Forelimb muscle (tissue), 1 donor: Measurements from ENCODE around the gene SLC2A9. TPM values are rescaled to one million over a fixed set of nuclear protein-coding genes. Genes with fewer than 3 reads are reported as not detected.

ENCODE experiments used
- DNase-seq: peaks from one replicate; pipeline ENCODE4 v3.0.0-alpha.2; 2013; ENCODE audit warnings: low read depth
- polyA plus RNA-seq: library from polyadenylated mRNA; unstranded; fragments of 120-200 nt; gene quantifications from one replicate; pipeline ENCODE4 v1.2.1, GENCODE V29; 2013; ENCODE audit not compliant: insufficient read length

SLC2A9 gene
- polyA plus RNA-seq, 1 donor, result 3.4 TPM

DNA sequence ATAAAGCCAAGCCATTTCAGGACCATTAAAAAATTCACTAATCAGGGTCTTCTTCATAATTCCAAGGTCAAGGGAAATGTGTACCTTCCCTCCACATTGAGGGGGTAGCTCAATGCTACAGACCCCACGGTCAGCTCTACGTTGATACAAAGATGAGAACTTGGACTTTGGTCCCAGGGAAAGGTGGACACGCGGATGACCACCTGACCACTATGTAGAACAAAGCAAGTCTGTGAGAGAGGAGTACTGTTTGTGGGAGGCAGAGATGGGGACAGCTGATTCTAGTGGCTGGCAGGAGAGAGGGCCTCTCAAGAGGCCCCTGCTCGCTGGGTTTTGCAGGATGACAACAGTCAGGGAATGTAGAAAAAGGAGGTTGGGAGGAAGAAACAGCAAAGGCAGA lies 58.0 kb downstream of the SLC2A9 start:
- no peak for DNase-seq

DNA sequence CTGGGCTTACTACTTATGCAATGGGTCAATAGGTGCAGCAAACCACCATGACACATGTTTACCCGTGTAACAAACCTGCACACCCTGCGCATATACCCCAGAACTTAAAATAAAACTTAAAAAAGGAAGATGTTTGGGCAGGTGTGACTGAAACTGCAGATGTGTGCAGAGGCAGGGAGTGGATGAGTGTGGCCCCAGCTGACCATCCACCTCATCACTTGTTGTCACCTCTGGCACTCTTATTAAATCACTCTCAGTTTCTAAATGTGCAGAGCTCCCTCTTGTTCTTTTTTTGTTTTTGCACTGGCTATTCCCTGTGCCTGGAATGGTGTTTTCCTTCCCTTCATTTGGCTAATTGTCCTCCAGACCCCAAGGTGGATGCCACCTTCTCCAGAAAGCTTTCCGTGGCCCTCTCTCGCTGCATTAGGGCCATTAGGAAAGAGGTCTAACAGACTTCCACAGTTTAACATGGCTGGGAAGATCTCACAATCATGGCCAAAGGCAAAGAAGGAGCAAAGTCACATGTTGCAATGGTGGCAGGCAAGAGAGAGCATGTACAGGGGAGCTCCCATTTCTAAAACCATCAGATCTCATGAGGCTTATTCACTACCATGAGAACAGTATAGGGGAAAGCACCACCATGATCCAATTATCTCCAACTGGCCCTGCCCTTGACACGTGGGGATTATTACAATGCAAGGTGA lies 58.5 kb downstream of the SLC2A9 start:
- no peak for DNase-seq

- no peak for DNase-seq
Observed at GRCh38 chr4:9954468-9954867, 66.8 kb downstream of the SLC2A9 start.

DNA sequence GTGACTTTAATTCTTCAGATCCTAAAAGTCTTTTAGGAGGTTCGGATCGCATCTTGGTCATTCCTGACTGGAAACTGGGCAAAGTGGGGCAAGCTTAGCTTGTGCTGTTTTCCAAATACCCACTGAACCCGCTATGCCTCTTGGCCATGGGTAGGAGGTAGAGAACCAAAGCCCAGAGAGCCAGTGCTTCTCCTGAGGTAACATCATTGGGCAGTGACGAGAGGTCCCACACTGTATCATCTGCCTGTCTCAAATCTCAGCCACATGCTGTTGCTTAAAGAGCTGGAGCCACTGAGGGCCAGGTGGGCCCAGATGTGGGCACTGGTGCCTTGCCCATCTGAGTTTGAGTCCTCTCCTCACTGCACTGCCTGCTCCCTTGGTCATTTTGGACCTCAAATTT lies 68.2 kb downstream of the SLC2A9 start:
- DNase-seq, result no peak

DNA sequence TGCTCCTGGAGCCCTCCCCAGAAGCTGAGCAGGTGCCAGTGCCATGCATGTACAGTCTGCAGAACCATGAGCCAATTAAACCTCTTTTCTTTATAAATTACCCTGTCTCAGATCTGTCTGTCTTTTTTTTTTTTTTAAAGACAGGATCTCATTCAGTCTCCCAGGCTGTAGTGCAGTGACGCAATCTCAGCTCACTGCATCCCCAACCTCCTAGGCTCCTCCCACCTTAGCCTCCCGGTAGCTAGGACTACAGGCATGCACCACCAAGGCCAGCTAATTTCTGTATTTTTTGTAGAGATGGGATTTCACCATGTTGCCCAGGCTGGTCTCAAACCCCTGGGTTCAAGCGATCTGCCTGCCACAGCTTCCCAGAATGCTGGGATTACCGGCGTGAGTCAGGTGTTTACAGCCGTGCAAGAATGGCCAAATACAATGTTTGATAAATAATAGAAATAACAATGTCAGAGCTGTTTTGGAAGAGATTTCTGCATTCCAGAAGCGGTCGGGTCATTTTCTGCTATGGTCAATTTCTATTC lies 68.8 kb downstream of the SLC2A9 start:
- no peak for DNase-seq

DNA sequence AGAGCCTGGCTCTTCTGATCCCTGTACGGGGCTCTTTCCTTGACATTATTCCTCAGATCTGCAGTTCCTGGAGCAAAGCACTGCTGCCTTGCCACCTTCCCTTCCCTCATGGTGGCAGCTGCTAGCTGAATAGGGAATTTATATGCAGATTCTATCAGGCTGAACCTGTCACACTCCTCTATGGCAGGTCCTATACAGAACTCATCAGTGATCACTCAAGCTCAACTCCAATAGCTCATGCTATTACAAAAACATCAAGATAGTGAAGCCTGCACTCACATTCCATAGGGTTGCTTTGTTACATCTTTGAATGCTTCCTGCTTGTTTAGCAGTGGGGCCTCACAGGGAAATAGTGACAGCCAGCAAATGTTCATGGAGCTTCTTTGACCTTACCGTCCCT lies 71.7 kb downstream of the SLC2A9 start:
- DNase-seq, result no peak

- no peak for DNase-seq
Observed at GRCh38 chr4:9947168-9948062, 73.9 kb downstream of the SLC2A9 start.

- DNase-seq, result no peak
Observed at GRCh38 chr4:9946170-9946569, 75.1 kb downstream of the SLC2A9 start.

DNA sequence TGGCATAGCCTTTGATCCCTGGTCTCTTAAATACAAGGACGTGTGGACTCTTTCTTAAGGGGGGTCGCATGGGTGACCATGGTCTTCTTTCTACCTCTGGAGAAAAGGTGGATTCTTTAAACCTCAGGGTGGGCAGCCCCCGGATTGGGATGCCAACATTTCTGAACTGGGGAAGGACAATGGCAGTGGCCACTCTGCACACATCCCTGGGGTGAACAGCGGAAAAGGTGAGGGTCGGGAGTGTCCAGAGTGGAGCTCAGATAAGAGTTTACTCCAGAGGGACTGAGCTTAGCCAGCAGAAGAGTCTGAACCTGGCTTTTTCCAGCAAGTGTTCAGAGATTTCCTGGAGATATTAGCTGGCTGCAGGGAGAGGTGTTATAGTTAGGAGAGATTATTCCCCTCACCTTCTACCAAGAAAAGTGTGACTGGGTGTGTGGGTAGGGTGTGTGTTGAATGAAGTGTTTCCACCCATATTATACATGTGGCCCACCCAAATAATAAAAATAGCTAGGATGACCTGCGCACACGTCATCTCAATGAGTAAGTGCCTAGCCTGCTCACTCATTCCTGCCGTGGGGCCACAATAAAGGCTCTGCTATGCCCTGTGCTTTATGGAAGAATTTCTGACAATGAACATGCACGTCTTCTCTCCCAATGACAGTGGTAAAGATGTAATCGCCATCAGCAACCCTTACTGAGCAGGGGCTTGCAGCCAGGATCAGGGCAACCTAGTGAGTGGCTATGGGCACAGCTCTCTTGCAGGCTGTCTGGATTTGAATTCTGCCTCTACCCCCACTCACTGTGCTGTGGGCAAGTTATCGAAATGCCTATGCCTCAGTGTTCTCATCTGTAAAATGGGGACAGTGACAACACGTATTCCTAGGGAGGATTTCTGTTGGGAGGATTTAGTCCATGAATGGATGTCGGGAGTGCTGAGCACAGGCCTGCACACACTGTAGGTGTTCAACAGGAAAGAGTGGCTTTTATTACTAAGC lies 76.6 kb downstream of the SLC2A9 start:
- DNase-seq, result no peak

DNA sequence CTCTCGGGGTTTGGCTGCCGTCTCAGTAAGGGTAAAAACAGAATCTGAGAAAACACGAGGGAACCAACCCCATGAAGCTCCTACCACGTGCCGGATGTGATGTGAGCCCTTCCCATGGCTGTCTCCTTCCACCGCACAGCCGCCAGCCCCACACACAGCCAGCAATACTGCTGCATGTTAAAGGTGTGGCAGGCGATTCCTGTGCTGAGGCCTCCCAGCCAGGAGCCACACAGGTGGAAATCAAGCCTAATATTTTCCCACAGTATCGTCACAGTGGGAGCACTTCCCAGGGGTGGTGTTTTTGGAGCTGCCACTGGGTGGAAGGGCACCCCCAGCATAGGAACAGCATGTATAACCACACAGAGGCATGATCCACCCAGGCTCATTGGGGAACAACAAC lies 77.5 kb downstream of the SLC2A9 start:
- no peak for DNase-seq

DNA sequence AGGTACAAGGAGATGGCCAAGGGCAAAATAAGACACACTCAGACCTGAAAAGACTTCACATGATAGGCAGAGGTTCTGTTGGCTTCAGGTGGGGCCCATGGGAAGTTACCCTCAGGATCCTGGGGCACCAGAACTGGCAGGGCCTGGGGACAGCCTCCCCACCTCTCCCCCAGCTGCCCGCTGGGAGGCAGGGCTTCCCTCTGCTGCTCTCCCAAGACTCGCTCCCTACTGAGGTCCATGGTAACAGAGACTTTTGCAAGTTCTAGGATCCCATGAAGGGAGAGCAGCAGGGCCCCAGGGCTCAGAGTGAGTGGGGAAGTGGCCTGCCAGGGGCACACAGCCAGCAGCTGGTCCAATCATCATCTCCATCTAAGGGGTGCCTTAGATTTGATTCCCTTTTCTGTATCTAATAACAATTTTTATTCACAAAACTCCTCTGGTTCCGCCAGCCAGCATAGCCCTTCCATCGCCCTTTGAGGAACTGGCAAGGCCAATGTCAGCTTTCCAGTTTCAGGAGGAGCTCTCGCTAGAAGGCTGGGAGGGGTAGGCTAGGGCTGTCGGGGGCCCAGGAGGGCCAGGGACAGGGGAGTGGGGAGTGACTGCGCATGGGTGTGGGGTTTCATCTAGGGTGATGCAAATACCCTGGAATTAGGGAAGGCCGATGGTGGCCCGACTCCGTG lies 78.2 kb downstream of the SLC2A9 start:
- no peak for DNase-seq

DNA sequence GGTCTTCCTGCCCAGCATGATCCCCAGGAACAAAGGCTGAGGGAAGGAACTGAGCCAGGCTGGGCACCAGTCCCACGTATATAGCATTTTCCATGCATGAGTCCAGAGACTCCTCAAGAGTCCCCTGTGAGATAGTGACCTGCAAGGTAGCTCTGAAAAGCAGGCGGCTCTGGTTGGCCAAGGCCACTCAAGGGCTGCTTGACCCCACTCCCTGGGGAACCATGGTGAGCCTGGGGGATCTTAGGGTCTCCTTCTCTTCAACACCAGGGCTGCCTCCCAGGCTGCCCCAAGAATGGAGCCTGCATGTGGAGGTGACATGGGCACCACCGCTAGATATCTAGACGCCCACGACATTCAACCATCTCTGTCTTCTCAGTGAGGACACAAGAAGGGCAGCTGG lies 79.2 kb downstream of the SLC2A9 start:
- no peak for DNase-seq

- no peak for DNase-seq
Observed at GRCh38 chr4:9940041-9940440, 81.3 kb downstream of the SLC2A9 start.

DNA sequence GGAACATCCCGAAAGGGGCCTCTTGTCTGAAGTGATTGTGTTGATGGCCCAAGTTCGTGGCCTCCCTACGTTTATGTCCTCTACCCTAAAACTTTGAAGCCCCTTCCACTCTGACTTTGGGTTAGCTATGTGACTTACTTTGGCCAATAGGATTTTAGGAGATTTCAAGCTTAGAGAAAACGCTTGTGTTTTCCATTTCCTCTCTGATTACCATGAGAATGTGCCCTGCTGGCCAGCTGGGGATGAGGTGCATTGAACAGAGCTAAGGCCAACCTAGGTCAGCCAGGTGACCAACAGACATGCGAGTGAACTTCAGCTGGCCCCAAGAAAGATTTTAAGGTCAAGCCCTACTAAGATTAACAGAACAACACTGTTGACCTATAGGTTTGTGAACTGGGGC lies 82.4 kb downstream of the SLC2A9 start:
- no peak for DNase-seq

DNA sequence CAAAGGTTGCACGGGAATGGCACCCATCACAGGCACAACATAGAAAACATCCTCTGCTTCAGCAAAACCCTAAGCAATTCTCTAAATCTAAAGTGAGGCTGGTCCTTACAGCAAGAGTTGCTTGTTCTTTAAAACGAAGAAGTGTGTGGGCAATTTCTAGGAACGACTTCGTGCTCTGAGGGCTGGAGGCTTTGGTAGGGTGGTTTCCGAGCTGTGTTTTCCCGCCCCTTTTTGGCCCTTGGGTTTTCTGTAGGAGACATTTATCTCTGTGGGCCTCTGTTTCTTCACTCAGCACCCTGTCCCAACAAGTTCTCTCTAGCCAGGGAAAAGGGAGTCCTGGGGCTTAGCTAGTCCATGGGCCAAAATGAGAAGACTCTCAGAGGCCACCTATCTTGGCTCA lies 84.2 kb downstream of the SLC2A9 start:
- DNase-seq, result no peak

DNA sequence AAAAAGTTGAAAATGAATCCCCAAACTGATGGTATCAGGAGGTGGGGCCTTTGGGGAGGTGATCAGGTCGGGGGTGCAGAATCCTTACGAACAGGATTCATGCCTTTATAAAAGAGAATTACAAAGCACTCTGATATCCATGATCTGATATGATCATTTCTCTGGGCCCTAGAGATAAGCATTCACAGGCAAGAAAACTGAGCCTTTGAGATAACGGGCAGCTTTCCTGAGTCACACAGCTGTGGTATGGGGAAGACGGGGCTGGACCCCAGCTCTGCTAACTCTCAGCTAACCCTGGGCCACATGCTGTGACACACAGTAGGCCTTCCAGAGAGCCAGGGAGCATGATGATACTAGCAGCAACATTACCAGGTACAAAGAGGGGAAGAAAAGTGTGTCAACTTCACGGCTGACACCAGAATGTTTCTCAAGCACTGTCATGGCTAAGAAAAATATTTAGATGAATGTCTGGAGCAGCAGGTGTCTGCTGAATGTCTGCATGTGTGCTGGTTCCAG lies 85.1 kb downstream of the SLC2A9 start:
- DNase-seq, result no peak

GRCh38 chr4:9933956-9934355 lies 87.3 kb downstream of the SLC2A9 start:
- no peak for DNase-seq

- DNase-seq, result no peak
Observed at GRCh38 chr4:9933184-9933583, 88.1 kb downstream of the SLC2A9 start.

GRCh38 chr4:9932771-9933170 lies 88.5 kb downstream of the SLC2A9 start:
- DNase-seq, result no peak

DNA sequence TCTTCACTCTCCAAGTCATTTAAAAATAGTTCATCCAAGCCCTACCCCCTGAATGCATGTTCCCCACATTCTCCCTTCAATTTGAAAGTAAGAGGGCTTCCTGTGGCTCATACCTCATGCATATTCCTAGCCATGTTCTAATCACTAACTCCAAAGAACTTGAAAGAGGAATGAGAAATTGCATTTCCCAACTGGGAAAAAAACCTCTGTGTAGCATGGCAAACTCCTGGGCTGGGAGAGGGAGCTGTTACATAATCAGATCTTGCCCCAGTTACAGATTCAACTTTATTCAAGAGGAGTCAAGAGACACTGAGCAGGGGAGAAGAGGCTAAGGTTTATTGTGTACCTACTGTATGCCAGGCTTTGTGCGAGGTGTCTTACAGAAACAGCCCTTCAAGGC lies 90.2 kb downstream of the SLC2A9 start:
- DNase-seq, result no peak

DNA sequence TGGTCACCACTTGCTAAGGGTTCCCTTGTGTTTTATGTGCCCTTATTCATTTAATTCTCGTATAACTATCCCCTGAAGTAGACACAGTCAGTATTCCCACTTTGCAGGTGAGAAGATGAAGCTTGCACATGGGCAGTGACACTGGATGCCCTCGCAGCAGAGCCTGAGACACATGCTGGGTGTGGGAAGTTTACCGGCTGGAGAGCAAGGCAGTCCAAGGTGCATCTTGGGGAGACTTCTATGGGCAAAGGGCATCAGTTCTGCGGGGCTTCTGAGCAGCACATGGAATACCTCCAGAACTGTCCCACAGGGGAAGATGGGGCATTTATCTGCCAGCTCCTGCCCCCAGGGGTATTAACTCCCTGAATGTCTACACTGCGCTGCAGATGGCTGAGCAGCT lies 92.2 kb downstream of the SLC2A9 start:
- DNase-seq, result no peak
